Activated CD4-positive, alpha-beta T cell treated with anti-CD3 and anti-CD28 coated beads for 36 hours (primary cell): ENCODE data around the gene SNAP25. TPM values are rescaled to one million over a fixed set of nuclear protein-coding genes. Genes with fewer than 3 reads are reported as not detected.

Experiments
- ATAC-seq: fragments of 200-7000 bp; cut with Tn5 transposase; one replicate; pipeline ENCODE4 v1.10.0; 2021; ENCODE audit warnings: mild to moderate bottlenecking, moderate library complexity
- CTCF ChIA-PET: fragments of 350-600 bp; sonication (Branson Sonifier 250); formaldehyde crosslinking; loops from one replicate; lab custom pipeline; 2021; ENCODE audit warnings: antibody characterized with exemption; lab: Charles Lee
- POLR2A ChIA-PET: fragments of 350-600 bp; sonication (Branson Sonifier 250); formaldehyde crosslinking; loops from one replicate; lab custom pipeline; 2021; ENCODE audit warnings: antibody characterized with exemption, inconsistent platforms; lab: Charles Lee
- DNase-seq: peaks from one replicate; pipeline ENCODE4 v3.0.0-alpha.2; 2020
- H3K27ac Mint-ChIP-seq: one replicate; pipeline ENCODE4 v1.8.0; 2021; ENCODE audit warnings: mixed read lengths
- H3K27me3 Mint-ChIP-seq: one replicate; pipeline ENCODE4 v1.8.0; 2021; ENCODE audit warnings: mixed read lengths
- H3K36me3 Mint-ChIP-seq: one replicate; pipeline ENCODE4 v1.8.0; 2021; ENCODE audit warnings: low read depth, mixed read lengths
- H3K4me1 Mint-ChIP-seq: one replicate; pipeline ENCODE4 v1.8.0; 2021; ENCODE audit warnings: mixed read lengths
- H3K4me3 Mint-ChIP-seq: one replicate; pipeline ENCODE4 v1.8.0; 2021; ENCODE audit warnings: mild to moderate bottlenecking, moderate library complexity, mixed read lengths
- H3K9me3 Mint-ChIP-seq: one replicate; pipeline ENCODE4 v1.8.0; 2021; ENCODE audit warnings: low read depth, mixed read lengths
- intact Hi-C, 2 experiments: fragments of 100-400 bp; cut with DNase I in 1 of 2; cut with micrococcal nuclease in 1 of 2; formaldehyde crosslinking; loops; one replicate each; pipeline versions ENCODE4 v1.14.2 to v1.15.1; 2022 to 2024; cut with DNase I, micrococcal nuclease
- total RNA-seq, 2 experiments: library from RNA; stranded (reverse); gene quantifications; one replicate each; pipeline ENCODE4 v1.2.3, GENCODE V29; 2021

SNAP25 gene
- under 1 TPM; 0.18 to 0.27 TPM for total RNA-seq

GRCh38 chr20:10218536-10219451, at the start of gene SNAP25:
Gene SNAP25 (plus strand): TSS chr20:10218830. CDS start chr20:10275492, 56,662 bp downstream.
- intact Hi-C loops, result loop anchor here (1.0 to 5.0 kb wide), 5 partner anchors 134 to 241 kb away; partner anchors contain the start of gene MKKS (in 2 of the 2)
- Mint-ChIP-seq H3K27ac (peak within 1 kb of the TSS; percentile 88), H3K36me3 (peaks cover 3% of the 10 kb centered on the region), H3K9me3 (peaks cover 5% of the 10 kb centered on the region), H3K27me3 (peaks cover 49% of the 10 kb centered on the region), H3K4me1 (peaks cover 14% of the 10 kb centered on the region), H3K4me3 (peak within 1 kb of the TSS; percentile 61)
- DNase-seq (peak; percentile 75), ATAC-seq (peak; percentile 57)
- CTCF ChIA-PET, result no interaction called here
- POLR2A ChIA-PET, result no interaction called here

GRCh38 chr20:10169752-10170151, 48.9 kb upstream of the SNAP25 start:
- peaks cover 4% of the 10 kb centered on the region for H3K4me1 Mint-ChIP-seq
- peaks cover 6% of the 10 kb centered on the region for H3K9me3 Mint-ChIP-seq
- CTCF ChIA-PET, result interaction anchor here (1.4 kb wide), 1 partner anchor 31 kb away, joined by 3 read pairs; no protein-coding TSS in a partner anchor
- no peaks in the 10 kb centered on the region for H3K36me3 Mint-ChIP-seq
- intact Hi-C loops, result no loop called here
- DNase-seq (no peak), ATAC-seq (no peak)
- H3K27me3 Mint-ChIP-seq, result peaks cover 20% of the 10 kb centered on the region
- no peak overlapping the region for H3K27ac Mint-ChIP-seq
- POLR2A ChIA-PET, result no interaction called here
- no peak overlapping the region for H3K4me3 Mint-ChIP-seq

GRCh38 chr20:10170261-10170660, 48.4 kb upstream of the SNAP25 start:
- H3K4me1 Mint-ChIP-seq, result peaks cover 4% of the 10 kb centered on the region
- ChIA-PET POLR2A (no interaction called here), CTCF (interaction anchor here (1.4 kb wide), 1 partner anchor 32 kb away, joined by 3 read pairs; no protein-coding TSS in a partner anchor)
- H3K27me3 Mint-ChIP-seq, result peaks cover 20% of the 10 kb centered on the region
- H3K9me3 Mint-ChIP-seq, result peaks cover 6% of the 10 kb centered on the region
- H3K4me3 Mint-ChIP-seq, result no peak overlapping the region
- DNase-seq (no peak), ATAC-seq (no peak)
- no peaks in the 10 kb centered on the region for H3K36me3 Mint-ChIP-seq
- H3K27ac Mint-ChIP-seq, result no peak overlapping the region
- intact Hi-C loops, result no loop called here

GRCh38 chr20:10171864-10172751, 46.5 kb upstream of the SNAP25 start:
- Mint-ChIP-seq H3K27ac (no peak overlapping the region), H3K4me3 (peak overlapping the region; percentile 46), H3K36me3 (no peaks in the 10 kb centered on the region), H3K4me1 (peaks cover 4% of the 10 kb centered on the region), H3K9me3 (peaks cover 6% of the 10 kb centered on the region), H3K27me3 (peaks cover 25% of the 10 kb centered on the region)
- ATAC-seq (peak; percentile 91), DNase-seq (peak; percentile 75)
- POLR2A ChIA-PET, result no interaction called here
- CTCF ChIA-PET, result no interaction called here
- intact Hi-C loops, result no loop called here

- ATAC-seq (no peak), DNase-seq (no peak)
- H3K27me3 Mint-ChIP-seq, result peaks cover 25% of the 10 kb centered on the region
- no peaks in the 10 kb centered on the region for H3K36me3 Mint-ChIP-seq
- peaks cover 4% of the 10 kb centered on the region for H3K4me1 Mint-ChIP-seq
- H3K4me3 Mint-ChIP-seq, result no peak overlapping the region
- CTCF ChIA-PET, result no interaction called here
- no peak overlapping the region for H3K27ac Mint-ChIP-seq
- POLR2A ChIA-PET, result no interaction called here
- peaks cover 3% of the 10 kb centered on the region for H3K9me3 Mint-ChIP-seq
- intact Hi-C loops, result no loop called here
Observed at GRCh38 chr20:10172998-10173655, 45.5 kb upstream of the SNAP25 start.

GRCh38 chr20:10174400-10174799, 44.2 kb upstream of the SNAP25 start:
- H3K4me3 Mint-ChIP-seq, result no peak overlapping the region
- H3K27me3 Mint-ChIP-seq, result peaks cover 23% of the 10 kb centered on the region
- ChIA-PET CTCF (interaction anchor here (0.9 kb wide), 1 partner anchor 52 kb away, joined by 3 read pairs; no protein-coding TSS in a partner anchor), POLR2A (no interaction called here)
- DNase-seq (no peak), ATAC-seq (no peak)
- H3K9me3 Mint-ChIP-seq, result no peaks in the 10 kb centered on the region
- H3K27ac Mint-ChIP-seq, result no peak overlapping the region
- peaks cover 4% of the 10 kb centered on the region for H3K4me1 Mint-ChIP-seq
- intact Hi-C loops, result no loop called here
- H3K36me3 Mint-ChIP-seq, result no peaks in the 10 kb centered on the region

- H3K4me1 Mint-ChIP-seq, result peaks cover 4% of the 10 kb centered on the region
- intact Hi-C loops, result no loop called here
- DNase-seq, result no peak
- ChIA-PET CTCF (no interaction called here), POLR2A (no interaction called here)
- no peak overlapping the region for H3K4me3 Mint-ChIP-seq
- no peak for ATAC-seq
- no peak overlapping the region for H3K27ac Mint-ChIP-seq
- H3K27me3 Mint-ChIP-seq, result peaks cover 17% of the 10 kb centered on the region
- no peaks in the 10 kb centered on the region for H3K9me3 Mint-ChIP-seq
- H3K36me3 Mint-ChIP-seq, result no peaks in the 10 kb centered on the region
Observed at GRCh38 chr20:10177326-10177725, 41.3 kb upstream of the SNAP25 start.

- ChIA-PET CTCF (interaction anchor here (0.7 kb wide), 1 partner anchor 133 kb away, joined by 3 read pairs; no protein-coding TSS in a partner anchor), POLR2A (no interaction called here)
- no peak for ATAC-seq
- Mint-ChIP-seq H3K27ac (no peak overlapping the region), H3K27me3 (peaks cover 11% of the 10 kb centered on the region), H3K4me1 (no peaks in the 10 kb centered on the region), H3K36me3 (no peaks in the 10 kb centered on the region), H3K9me3 (no peaks in the 10 kb centered on the region), H3K4me3 (no peak overlapping the region)
- intact Hi-C loops, result no loop called here
- DNase-seq, result no peak
Observed at GRCh38 chr20:10178091-10178490, 40.5 kb upstream of the SNAP25 start.

GRCh38 chr20:10178727-10179313, 39.8 kb upstream of the SNAP25 start:
- DNase-seq (no peak), ATAC-seq (no peak)
- no peaks in the 10 kb centered on the region for H3K36me3 Mint-ChIP-seq
- H3K4me3 Mint-ChIP-seq, result no peak overlapping the region
- H3K27me3 Mint-ChIP-seq, result peaks cover 9% of the 10 kb centered on the region
- ChIA-PET CTCF (interaction anchor here (0.7 kb wide), 1 partner anchor 134 kb away, joined by 3 read pairs; no protein-coding TSS in a partner anchor), POLR2A (no interaction called here)
- no peak overlapping the region for H3K27ac Mint-ChIP-seq
- H3K9me3 Mint-ChIP-seq, result no peaks in the 10 kb centered on the region
- H3K4me1 Mint-ChIP-seq, result no peaks in the 10 kb centered on the region
- intact Hi-C loops, result no loop called here

- Mint-ChIP-seq H3K27ac (no peak overlapping the region), H3K9me3 (no peaks in the 10 kb centered on the region), H3K4me1 (no peaks in the 10 kb centered on the region), H3K4me3 (no peak overlapping the region), H3K27me3 (peaks cover 8% of the 10 kb centered on the region), H3K36me3 (no peaks in the 10 kb centered on the region)
- ChIA-PET POLR2A (no interaction called here), CTCF (no interaction called here)
- ATAC-seq (no peak), DNase-seq (no peak)
- intact Hi-C loops, result no loop called here
Observed at GRCh38 chr20:10179574-10180298, 38.9 kb upstream of the SNAP25 start.
